Left lobe of liver (tissue), 2 donors: ENCODE results near the gene CEP192. TPM values are rescaled to one million over a fixed set of nuclear protein-coding genes. Genes with fewer than 3 reads are reported as not detected.
"Not testable (repeated sequence)": the region's sequence is repeated elsewhere in the genome, so short reads cannot be mapped to it uniquely, and the experiment has no call there.

Experiments
- ATAC-seq: fragments of 200-7000 bp; cut with Tn5 transposase; one replicate; pipeline ENCODE4 v1.9.1; 2020; ENCODE audit warnings: mild to moderate bottlenecking, moderate library complexity
- DNase-seq: peaks from one replicate; pipeline ENCODE4 v3.0.0-alpha.2; 2020; ENCODE audit warnings: low spot score
- total RNA-seq: library from RNA; stranded (reverse); gene quantifications from one replicate; pipeline ENCODE4 v1.2.1, GENCODE V29; 2021
- donor health status: DM: no; HTN: no; CAD: no; lungs with moderate emphysema.
- donor health status: DM: no; HTN: yes; CAD: no.

Gene CEP192
- total RNA-seq, 1 donor from 2014 or later = 9.5 TPM

DNA sequence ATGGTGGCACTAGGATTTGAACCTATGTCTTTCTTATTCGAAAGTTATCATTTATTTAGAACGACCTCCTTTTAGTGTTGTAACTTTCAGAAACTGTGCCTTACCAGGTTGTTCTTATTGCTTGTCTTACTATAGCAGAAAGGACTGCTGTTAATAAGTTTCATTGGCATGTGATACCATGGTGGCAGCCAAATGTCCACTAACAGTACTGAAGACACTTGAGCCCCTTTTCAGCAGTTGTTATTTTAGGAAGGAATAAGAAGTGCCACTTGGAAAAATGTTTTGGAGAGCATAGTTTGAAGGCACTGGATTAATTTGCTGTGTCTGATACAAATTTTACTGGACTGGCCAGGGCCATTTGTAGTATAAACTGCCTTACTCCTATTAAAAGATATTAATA, 37.7 kb downstream of the CEP192 start:
- no peak for DNase-seq
- no peak for ATAC-seq

DNA sequence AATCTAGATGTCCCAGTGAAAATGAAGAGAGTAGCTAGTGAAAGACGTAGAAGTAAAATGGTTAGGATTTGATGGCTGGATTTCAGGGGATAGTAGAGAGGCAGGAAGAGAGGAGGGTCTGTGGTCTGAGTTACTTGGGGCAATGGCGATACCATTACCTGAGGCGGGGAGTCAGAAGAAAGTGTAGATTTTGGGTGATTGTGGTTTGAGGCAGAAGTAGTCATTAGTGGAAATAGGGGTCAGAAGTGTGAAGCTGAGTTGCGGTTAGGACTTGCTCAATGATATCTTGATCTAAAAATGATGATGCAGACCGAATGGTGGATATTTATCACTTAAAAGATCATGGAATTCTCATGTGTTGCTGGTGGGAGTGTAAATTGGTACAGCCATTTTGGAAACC, 41.0 kb downstream of the CEP192 start:
- ATAC-seq (no peak), DNase-seq (no peak)

DNA sequence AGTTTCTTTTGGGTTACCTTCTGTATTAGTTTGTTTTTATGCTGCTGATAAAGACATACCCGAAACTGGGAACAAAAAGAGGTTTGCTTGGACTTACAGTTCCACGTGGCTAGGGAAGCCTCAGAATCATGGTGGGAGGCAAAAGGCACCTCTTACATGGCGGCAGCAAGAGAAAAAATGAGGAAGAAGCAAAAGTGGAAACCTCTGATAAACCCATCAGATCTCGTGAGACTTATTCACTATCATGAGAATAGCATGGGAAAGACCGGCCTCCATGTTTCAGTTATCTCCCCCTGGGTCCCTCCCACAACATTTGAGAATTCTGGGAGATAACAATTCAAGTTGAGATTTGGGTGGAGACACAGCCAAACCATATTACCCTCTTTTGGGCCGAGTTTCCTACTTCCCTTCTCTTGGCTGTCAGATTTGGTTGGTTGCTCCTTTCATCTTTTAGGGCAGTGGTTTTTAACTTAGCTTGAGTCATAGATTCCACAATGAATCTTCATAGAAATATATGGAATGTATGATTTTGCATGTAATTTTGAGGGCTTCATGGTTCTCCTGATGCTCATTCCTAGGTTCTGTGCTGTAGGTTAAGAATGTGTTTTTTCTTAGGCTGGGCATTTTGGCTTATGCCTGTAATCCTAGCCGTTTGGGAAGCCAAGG, 44.2 kb downstream of the CEP192 start:
- ATAC-seq (no peak), DNase-seq (no peak)

DNA sequence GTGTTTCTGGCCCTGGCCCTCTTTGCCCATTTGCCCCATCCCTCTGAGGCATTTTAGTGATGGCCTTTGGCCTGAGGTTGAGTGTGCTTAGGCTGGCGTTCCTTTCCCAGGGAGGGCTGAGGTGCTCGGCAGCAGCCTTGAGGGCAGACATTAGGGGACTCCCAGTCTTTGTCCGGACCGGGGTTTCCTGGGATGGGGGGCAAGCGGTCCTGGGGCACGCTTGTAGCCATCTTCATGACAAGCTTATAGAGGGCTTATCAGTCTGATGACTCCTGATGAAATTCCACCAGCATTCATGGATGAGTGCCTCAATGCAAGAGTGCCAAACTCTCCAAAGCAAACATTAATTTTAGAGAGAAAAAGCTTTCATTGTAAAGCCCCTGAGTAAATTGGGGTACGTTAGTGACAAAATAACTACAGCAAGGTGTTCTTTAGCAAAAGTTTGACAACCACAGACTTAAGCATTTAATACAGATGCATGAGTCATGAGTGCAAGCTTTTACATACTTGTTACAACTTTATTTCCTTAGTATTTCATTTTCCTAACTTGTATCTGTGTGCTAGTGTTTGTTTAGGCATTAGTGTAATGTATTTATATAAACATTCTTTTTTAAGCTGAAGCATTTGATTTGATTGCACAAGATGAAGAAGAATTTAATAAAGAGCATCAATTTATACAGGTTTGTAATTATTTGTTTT, 45.6 kb downstream of the CEP192 start:
- DNase-seq = no peak
- no peak for ATAC-seq

DNA sequence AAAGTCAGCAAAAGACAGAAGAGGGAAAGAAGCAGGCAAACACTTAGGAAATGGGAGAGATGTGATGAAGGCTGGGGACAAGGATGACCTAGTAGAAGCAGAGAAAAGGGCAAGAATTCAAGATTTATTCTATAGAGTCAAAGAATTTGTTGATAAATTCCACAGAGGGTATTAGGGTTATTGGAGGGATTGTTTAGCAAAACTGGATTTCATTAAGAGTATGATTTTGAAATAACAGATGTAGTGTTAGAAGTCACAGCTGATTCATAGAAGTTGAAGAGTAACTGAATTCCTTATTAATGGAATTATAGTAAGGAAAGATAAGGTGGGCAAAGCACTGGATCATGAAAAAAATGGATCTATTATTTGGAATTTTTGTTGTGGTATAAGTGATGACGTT, 48.6 kb downstream of the CEP192 start:
- ATAC-seq (no peak), DNase-seq (no peak)

DNA sequence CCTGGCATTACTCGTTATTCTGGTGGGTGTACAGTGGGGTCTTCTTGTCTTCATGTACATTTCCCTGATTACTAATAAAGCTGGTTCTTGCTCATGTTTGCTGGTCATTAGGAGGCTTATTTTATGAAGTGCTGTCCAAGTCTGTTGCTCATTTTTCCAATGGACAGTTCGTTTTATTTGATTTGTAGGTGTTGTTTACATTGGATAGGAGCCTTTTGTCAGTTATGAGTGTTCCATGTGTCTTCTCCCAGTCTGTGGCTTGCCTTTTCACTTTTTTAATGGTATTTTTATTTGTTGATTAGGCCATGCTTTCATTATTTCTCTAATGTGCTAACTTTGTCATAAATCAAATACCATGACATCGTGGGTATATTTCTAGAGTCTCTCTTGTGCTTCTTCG, 51.9 kb downstream of the CEP192 start:
- DNase-seq = no peak

DNA sequence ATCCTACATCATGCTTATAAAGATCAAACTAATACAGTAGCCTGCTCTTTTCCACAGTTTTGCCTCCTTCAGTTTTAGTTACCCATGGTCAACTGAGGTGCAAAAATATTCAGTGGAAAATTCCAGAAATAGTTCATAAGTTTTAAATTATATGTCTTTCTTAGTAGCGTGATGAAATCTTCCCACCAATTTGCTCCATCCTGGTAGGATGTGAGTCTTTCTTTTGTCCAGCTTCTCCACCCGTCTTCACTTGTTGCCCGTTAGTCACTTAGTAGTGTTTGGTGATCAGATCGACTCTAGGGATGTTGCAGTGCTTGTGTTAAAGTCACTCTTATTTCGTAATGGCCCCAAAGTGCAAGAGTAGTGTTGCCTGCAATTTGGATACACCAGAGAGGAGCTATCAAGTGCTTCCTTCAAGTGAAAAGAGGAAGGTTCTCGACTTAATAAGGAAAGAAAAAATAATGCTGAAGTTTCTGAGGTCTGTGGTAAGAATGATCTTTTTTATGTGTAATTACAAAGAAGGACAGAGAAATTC, 57.0 kb downstream of the CEP192 start:
- ATAC-seq (no peak), DNase-seq (no peak)

More for the DNA sequence above, 51.9 kb downstream of the CEP192 start:
- no peak for ATAC-seq

DNA sequence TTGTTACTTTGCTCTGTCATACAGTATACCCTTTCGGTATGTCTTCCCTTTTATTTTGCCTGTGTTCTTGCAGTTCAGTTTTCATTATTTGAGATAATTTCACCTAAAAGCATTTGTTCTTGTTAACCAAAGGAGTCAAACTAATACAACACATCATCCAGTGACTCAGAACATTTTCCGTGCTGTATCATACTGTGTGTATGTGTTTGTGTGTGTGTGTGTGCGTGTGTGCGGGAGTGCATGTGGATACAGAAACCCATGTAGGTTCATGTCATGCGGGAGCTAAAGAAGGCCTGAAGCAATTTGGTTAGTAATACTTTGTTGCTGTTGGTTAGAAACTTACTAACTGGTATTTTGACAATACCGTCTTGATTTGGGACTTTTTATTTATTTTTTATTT, 60.0 kb downstream of the CEP192 start:
- ATAC-seq (no peak), DNase-seq (no peak)

DNA sequence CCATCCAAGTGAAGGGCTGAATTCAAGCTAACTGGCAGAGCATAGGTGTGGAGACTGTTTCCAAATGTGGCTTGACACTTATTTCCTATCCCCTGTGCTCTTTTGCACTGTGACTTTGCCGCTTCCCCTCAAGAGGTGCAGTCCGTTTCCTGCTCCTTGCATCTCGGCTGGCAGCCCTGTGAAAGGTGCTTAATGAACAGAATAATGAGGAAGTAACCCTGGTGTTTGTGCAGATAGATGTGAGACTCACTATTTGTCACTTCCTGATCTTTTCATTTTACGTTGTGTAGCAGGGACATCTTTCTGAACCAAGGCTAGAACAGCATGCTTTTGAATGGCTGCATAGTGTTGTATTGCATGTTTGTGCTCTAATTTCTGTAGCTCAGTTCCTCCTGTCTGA, 60.8 kb downstream of the CEP192 start:
- ATAC-seq = peak; percentile 26
- DNase-seq = no peak

DNA sequence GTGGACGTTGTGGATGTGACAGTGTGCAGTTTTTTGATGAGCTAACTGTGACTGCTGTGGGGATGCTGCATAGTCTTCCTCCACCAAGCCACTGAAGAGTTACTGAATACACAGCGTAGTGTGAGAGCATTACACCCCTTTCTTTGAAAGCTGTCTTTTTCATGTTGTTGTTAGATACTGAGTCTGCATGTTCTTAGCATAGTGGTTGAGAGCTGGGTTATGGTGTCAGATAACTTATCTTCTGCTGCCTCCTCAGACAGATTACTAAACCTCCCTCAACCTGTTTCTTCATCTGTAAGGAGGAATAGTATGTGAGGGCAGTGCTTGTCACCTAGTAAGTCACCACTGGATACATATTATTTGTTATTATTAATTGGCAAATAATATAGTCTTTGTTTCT, 63.2 kb downstream of the CEP192 start:
- ATAC-seq (no peak), DNase-seq (no peak)

DNA sequence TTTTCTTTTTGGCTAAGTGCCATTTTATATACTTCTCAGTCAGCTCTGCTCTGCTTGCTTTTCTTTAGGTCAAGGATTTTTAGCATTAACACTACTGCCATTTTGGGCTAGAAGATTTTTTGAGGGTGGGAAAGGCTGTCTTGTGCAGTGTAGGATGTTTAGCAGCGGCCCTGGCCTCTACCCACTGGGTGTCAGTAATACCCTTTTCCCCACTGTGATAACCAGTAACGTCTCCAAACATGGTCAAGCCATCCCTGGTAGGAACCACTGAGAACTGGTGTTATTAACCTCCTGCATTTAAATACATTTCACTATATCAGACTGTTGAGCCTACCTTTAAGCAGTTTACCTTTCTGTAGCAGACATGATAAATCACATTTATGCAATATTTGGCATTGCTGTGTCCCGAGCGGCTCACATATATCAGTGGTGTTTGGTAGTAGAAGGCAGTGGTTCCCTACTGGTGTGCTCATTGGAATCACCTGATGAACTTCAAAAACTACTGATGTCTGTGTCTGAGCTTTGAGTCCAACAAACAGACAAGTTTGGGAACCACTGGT, 70.5 kb downstream of the CEP192 start:
- DNase-seq (no peak), ATAC-seq (no peak)

DNA sequence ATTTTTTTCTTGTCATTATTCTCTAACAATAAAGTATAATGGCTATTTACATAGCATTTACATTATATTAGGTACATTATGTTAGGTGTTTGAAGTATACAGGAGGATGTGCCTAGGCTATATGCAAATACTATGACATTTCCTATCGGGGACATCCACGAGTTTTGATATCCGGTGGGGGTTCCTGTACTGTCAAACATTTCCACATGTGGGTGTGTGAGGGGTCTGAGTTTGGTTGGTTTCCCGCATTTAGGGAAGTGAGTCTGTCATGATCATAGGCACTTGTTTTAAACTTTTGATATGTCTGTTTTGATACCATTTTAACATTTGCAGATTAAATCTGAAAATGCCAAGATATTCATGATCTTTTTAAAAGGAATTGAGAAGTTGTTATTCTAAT, 76.0 kb downstream of the CEP192 start:
- ATAC-seq (no peak), DNase-seq (no peak)

DNA sequence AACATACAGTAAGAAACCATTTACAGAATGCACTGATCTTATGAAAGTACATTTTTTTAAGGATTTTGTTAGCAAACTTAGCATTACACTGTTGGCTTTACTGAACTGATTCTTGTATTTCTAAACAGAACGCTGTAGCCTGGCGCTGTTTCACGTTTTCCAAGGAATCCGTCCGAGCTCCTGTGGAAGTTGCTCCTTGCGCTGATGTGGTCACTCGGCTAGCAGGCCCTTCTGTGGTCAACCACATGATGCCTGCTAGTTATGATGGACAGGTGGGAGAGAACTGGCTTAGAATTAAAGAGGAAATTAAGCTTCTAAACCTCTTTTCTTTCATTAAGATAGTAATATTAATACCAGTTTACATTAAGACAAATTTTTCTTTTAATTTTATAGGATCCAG, 76.8 kb downstream of the CEP192 start:
- DNase-seq = no peak
- no peak for ATAC-seq

DNA sequence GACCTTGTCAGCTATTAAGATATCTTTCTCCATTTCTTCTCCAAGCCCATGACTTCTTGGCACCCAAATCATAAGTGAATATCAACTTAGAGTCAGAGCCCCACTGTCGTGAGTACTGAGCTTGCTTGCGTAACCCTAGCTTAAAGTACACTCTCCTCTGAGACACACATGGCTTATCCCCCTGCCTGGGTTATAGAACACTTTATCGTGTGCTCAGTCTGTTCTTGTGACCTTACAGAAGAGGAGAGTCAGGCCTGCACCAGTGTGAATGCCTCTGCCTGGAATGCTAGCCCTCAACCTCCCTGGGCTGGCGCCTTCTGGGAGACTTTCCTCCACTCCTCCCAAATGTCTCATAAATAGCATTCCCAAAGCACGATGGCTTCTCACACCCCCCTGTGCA, 79.3 kb downstream of the CEP192 start:
- no peak for DNase-seq

DNA sequence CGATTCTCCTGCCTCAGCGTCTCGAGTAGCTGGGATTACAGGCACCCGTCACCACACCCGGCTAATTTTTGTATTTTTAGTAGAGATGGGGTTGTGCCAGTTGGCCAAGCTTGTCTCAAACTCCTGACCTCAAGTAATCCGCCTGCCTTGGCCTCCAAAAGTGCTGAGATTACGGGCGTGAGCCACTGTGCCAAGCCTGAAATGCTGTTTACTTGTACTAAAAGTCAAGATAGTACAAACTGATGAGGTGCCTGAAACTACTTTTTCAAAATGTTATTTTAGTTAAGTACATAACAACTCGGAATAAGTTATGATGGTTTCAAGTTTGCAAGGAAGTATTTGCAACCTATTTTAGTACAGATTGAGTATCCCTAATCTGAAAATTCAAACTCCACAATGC, 85.7 kb downstream of the CEP192 start:
- ATAC-seq (no peak), DNase-seq (no peak)

More for the DNA sequence above, 79.3 kb downstream of the CEP192 start:
- ATAC-seq = peak; percentile 45

DNA sequence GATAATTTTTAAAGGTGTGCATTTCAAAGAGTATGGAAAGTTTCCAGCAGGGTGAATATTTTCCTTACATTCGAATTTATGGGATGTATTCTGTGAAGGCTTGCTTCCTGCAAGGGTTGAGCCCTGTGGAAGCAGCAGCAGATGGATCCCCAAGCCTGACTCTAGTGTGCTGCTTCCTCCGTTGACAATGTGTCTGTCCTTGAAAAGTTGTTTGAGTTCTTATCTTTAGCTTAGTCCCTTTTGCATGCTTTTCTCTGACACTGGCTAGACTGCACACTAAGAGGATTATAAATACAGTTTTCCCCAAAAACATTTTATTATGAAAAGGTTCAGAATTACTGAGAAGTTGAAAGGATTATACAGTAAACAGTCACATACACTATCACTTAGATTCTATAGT, 86.3 kb downstream of the CEP192 start:
- ATAC-seq = no peak
- no peak for DNase-seq

DNA sequence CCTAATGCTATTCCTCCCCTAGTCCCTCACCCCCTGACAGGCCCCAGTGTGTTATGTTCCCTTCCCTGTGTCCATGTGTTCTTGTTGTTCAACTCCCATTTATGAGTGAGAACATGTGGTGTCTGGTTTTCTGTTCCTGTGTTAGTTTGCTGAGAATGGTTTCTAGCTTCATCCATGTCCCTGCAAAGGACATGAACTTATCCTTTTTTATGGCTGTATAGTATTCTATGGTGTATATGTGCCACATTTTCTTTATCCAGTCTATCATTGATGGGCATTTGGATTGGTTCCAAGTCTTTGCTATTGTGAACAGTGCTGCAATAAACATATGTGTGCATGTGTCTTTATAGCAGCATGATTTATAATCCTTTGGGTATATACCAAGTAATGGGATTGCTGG, 86.9 kb downstream of the CEP192 start:
- DNase-seq, ATAC-seq: not testable (repeated sequence)

DNA sequence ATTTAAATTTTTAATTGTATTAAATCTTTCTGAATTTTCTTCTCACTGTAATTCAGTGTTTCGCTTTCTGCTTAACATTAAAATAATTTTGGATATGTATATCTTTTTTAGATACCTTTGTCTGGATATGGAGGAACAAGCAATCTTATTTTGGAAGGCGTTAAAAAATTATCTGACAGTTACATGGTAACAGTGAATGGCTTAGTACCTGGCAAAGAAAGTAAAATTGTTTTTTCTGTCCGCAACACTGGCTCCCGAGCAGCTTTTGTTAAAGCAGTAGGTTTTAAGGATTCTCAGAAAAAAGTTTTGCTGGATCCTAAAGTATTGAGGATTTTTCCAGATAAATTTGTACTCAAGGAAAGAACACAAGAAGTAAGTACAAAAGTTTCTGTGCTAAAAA, 95.7 kb downstream of the CEP192 start:
- no peak for DNase-seq
- ATAC-seq = no peak

DNA sequence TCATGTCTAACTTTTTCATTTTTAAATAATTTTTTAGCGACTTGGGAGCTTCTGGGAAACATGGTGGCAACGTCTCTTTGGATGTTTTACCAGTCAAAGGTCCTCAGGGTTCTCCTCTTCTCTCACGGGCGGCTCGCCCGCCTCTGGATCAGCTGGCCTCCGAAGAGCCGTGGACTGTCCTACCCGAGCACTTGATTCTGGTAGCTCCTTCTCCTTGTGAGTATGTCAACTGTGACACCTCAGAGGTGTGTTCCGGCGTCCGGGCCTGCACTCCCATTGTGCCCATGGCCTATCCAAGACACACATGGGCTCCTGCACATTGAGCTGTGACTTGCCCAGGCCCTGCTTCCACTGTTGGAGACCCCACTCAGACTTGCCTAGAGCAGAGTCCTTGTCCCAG, 104.3 kb downstream of the CEP192 start:
- DNase-seq (no peak), ATAC-seq (no peak)

DNA sequence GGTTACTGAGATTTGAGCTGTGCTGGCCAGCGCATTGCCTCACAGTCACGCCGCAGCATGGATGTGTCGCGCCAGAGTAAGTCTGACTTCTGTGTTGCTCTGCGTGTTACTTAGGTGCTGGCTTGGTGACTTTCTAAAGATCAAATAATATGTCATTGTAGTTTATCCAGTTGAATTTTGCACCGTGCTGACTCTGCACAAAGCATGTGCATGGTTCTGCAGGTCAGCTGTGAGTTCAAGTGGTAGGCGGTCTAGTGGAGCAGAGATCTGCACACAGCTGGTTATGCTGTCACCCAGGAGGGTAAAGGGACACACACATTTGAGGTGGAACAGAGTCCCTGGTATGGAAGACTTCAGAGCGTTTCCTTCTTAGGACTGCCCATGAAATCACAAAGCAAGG, 105.1 kb downstream of the CEP192 start:
- no peak for ATAC-seq
- DNase-seq = no peak

DNA sequence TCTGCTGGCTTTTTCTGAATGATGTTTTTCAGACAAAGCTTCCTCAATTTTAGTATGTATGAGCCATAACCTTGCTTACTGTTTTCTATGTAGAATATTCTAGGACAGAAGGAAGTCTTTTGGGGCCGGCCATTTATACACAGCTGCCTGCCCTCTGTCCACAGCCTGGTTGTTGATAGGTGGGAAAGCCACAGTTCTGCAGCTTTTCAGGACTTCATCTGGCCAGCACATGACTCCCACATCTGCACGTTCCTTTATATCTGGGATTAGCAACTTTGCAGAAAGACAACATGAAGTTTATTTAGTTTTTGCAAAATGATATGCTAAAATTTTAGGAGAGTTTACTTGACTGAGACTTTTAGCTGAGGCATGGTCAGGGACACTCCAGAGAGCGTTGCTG, 105.6 kb downstream of the CEP192 start:
- ATAC-seq (no peak), DNase-seq (no peak)

DNA sequence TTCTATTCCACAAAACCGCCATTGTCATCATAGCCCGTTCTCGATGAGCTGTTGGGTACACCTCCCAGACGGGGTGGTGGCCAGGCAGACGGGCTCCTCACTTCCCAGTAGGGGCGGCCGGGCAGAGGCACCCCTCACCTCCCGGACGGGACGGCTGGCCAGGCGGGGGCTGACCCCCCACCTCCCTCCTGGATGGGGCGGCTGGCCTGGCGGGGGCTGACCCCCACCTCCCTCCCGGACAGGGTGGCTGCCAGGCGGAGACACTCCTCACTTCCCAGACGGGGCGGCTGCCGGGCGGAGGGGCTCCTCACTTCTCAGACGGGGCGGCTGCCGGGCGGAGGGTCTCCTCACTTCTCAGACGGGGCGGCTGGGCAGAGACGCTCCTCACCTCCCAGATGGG, 106.9 kb downstream of the CEP192 start:
- DNase-seq, ATAC-seq: not testable (repeated sequence)
